GM21515 (cell line): ENCODE measurements around the gene POLR3GL.

Source experiments
- ATAC-seq: cut with Tn5 transposase; IDR thresholded peaks from one replicate; pipeline ENCODE4 v1.9.1; 2021; ENCODE audit not compliant: unreplicated experiment

POLR3GL gene

GRCh38 chr1:145972580-145972979, 8.1 kb downstream of the POLR3GL start:
- ATAC-seq, result no peak

GRCh38 chr1:145974721-145975120, 10.2 kb downstream of the POLR3GL start:
- no peak for ATAC-seq

- ATAC-seq, result no peak
Observed at GRCh38 chr1:145975216-145975615, 10.7 kb downstream of the POLR3GL start.

GRCh38 chr1:145977016-145977415, 12.5 kb downstream of the POLR3GL start:
- no peak for ATAC-seq

GRCh38 chr1:145977486-145978470, 13.3 kb downstream of the POLR3GL start:
- ATAC-seq, result no peak

- ATAC-seq, result no peak
Observed at GRCh38 chr1:145978471-145978853, 14.0 kb downstream of the POLR3GL start.

GRCh38 chr1:145978854-145979745, 14.6 kb downstream of the POLR3GL start:
- peak; percentile 89 for ATAC-seq

GRCh38 chr1:145979746-145980456, 15.4 kb downstream of the POLR3GL start:
- ATAC-seq, result no peak

- ATAC-seq, result no peak
Observed at GRCh38 chr1:145980457-145980994, 16.0 kb downstream of the POLR3GL start.

- no peak for ATAC-seq
Observed at GRCh38 chr1:145982010-145982723, 17.7 kb downstream of the POLR3GL start.

- ATAC-seq, result no peak
Observed at GRCh38 chr1:145983206-145983675, 18.8 kb downstream of the POLR3GL start.

GRCh38 chr1:145983960-145984830, 19.7 kb downstream of the POLR3GL start:
- no peak for ATAC-seq

GRCh38 chr1:145985129-145985501, 20.6 kb downstream of the POLR3GL start:
- ATAC-seq, result no peak

- no peak for ATAC-seq
Observed at GRCh38 chr1:145985502-145986439, 21.3 kb downstream of the POLR3GL start.

- no peak for ATAC-seq
Observed at GRCh38 chr1:145986551-145986950, 22.1 kb downstream of the POLR3GL start.

GRCh38 chr1:145987926-145988325, 23.4 kb downstream of the POLR3GL start:
- ATAC-seq, result no peak

- no peak for ATAC-seq
Observed at GRCh38 chr1:145988773-145989172, 24.3 kb downstream of the POLR3GL start.
